Keratinocyte (primary cell): Measurements from ENCODE around the gene F10. TPM values are rescaled to one million over a fixed set of nuclear protein-coding genes. Genes with fewer than 3 reads are reported as not detected.

ENCODE experiments used
- DNase-seq: peaks from one replicate; pipeline ENCODE4 v3.0.0-alpha.2; 2011; ENCODE audit warnings: low read depth, missing footprints, low spot score
- FAIRE-seq: peaks from 2 replicates; lab custom pipeline; 2011; peaks lifted over from hg19 to GRCh38; lab: Jason Lieb, UNC
- H2AFZ ChIP-seq: 2 replicates; pipeline ENCODE4 v1.6.0; 2012; ENCODE audit warnings: low read length, control low read depth, inconsistent platforms; ENCODE audit not compliant: control insufficient read depth
- H3K27ac ChIP-seq: 2 replicates; pipeline ENCODE4 v1.5.1; 2011; ENCODE audit warnings: low read length; ENCODE audit not compliant: control insufficient read depth, insufficient read depth
- H3K27me3 ChIP-seq: 3 replicates; pipeline ENCODE4 v1.6.0; 2011; ENCODE audit warnings: low read length; ENCODE audit not compliant: control insufficient read depth, insufficient read depth; ENCODE audit errors: extremely low read depth
- H3K36me3 ChIP-seq, 2 experiments: 2 replicates in 1 of 2; 3 replicates in 1 of 2; pipeline ENCODE4 v1.5.1; 2011; ENCODE audit warnings: low read length in 2 of 2, mild to moderate bottlenecking in 1 of 2; ENCODE audit not compliant: control insufficient read depth in 2 of 2, insufficient read depth in 2 of 2; ENCODE audit errors: extremely low read depth in 1 of 2
- H3K4me1 ChIP-seq: 3 replicates; pipeline ENCODE4 v1.5.1; 2011; ENCODE audit warnings: low read length; ENCODE audit not compliant: control insufficient read depth, insufficient read depth; ENCODE audit errors: extremely low read depth
- H3K4me2 ChIP-seq: 3 replicates; pipeline ENCODE4 v1.6.0; 2011; ENCODE audit warnings: low read depth, low read length; ENCODE audit not compliant: control insufficient read depth, insufficient read depth; ENCODE audit errors: extremely low read depth
- H3K4me3 ChIP-seq, 3 experiments: fragments of 200-600 bp in 1 of 3; sonication (generic) in 1 of 3; 2 replicates in 2 of 3; 3 replicates in 1 of 3; pipeline ENCODE4 v1.5.1; 2011 to 2016; ENCODE audit warnings: low read length in 3 of 3, mild to moderate bottlenecking in 3 of 3, control low read depth in 2 of 3, inconsistent platforms in 1 of 3, low read depth in 1 of 3, mixed read lengths in 1 of 3, mixed run types in 1 of 3, moderate library complexity in 1 of 3; ENCODE audit not compliant: control insufficient read depth in 2 of 3, insufficient read depth in 2 of 3; ENCODE audit errors: extremely low read depth in 1 of 3
- H3K79me2 ChIP-seq: 2 replicates; pipeline ENCODE4 v1.6.0; 2012; ENCODE audit warnings: low read length; ENCODE audit not compliant: control insufficient read depth, insufficient read depth
- H3K9ac ChIP-seq: 3 replicates; pipeline ENCODE4 v1.6.0; 2011; ENCODE audit warnings: low read length; ENCODE audit not compliant: control insufficient read depth, insufficient read depth; ENCODE audit errors: extremely low read depth
- H3K9me1 ChIP-seq: 3 replicates; pipeline ENCODE4 v1.6.0; 2011; ENCODE audit warnings: low read length; ENCODE audit not compliant: control insufficient read depth, insufficient read depth; ENCODE audit errors: extremely low read depth
- H3K9me3 ChIP-seq: 2 replicates; pipeline ENCODE4 v1.5.1; 2012; ENCODE audit warnings: low read depth, low read length; ENCODE audit not compliant: control insufficient read depth
- H4K20me1 ChIP-seq: 3 replicates; pipeline ENCODE4 v1.6.0; 2011; ENCODE audit warnings: low read length; ENCODE audit not compliant: control insufficient read depth, insufficient read depth; ENCODE audit errors: extremely low read depth
- CTCF ChIP-seq, 3 experiments: IDR thresholded peaks in 1 of 3; conservative IDR thresholded peaks in 1 of 3; optimal IDR thresholded peaks in 1 of 3; 2 replicates in 2 of 3; 3 replicates in 1 of 3; pipeline versions ENCODE3 to v1.5.1; 2011; ENCODE audit warnings: low read length in 3 of 3, mild to moderate bottlenecking in 3 of 3, moderate library complexity in 2 of 3, control low read depth in 1 of 3, inconsistent platforms in 1 of 3; ENCODE audit not compliant: insufficient read depth in 2 of 3; ENCODE audit errors: extremely low read depth in 1 of 3
- EZH2 ChIP-seq: IDR thresholded peaks from one replicate; pipeline ENCODE4 v1.6.1; 2012; ENCODE audit warnings: inconsistent platforms, mild to moderate bottlenecking, low read length, moderate library complexity
- dilution Hi-C: fragments of 300-500 bp; cut with MboI; formaldehyde crosslinking; loops from one replicate; pipeline ENCODE4 v1.7.0; 2020; ENCODE audit warnings: low sequenced_read_pairs; ENCODE audit not compliant: extremely low pct_ligation_motif_present
- polyA plus RNA-seq, 5 experiments: library from polyadenylated mRNA; depleted of rRNA in 3 of 5; stranded (reverse) in 3 of 5; stranded (forward) in 1 of 5; unstranded in 1 of 5; fragments of >200 nt; gene quantifications; 1 replicate in 1 of 5; 2 replicates in 3 of 5; 3 replicates in 1 of 5; pipeline versions ENCODE4 v1.2.1 to v1.2.3, GENCODE V29; 2011 to 2012; ENCODE audit warnings: missing spikeins in 2 of 5, low read depth in 1 of 5, low replicate concordance in 1 of 5

The F10 gene
- polyA plus RNA-seq, 1 donor (not counting 4 experiments of a cell fraction or from before 2014, with no cell fraction given) = not detected

- Histone ChIP-seq H3K9me3 (no peaks in the 10 kb centered on the region), H3K27me3 (peaks cover 2% of the 10 kb centered on the region), H3K36me3 (no peaks in the 10 kb centered on the region), H3K27ac (no peak overlapping the region), H3K4me3 (no peak overlapping the region), H3K9me1 (no peaks in the 10 kb centered on the region), H3K79me2 (no peaks in the 10 kb centered on the region), H4K20me1 (no peaks in the 10 kb centered on the region), H3K4me2 (no peak overlapping the region), H3K4me1 (no peaks in the 10 kb centered on the region), H3K9ac (no peak overlapping the region), H2AFZ (no peak overlapping the region)
- FAIRE-seq (no peak), DNase-seq (no peak)
- no peak for TF ChIP-seq CTCF (optimal IDR thresholded peaks at IDR 0.05 in 1 of 3, IDR thresholded peaks at IDR 0.05 in 1 of 3, conservative IDR thresholded peaks at IDR 0.05 in 1 of 3; ENCODE audit: extremely low read depth in 1 of 3, insufficient read depth in 2 of 3, low read length in 3 of 3)
- TF ChIP-seq EZH2 = no peak
- dilution Hi-C loops = no loop called here
These were observed 915 bp downstream of the F10 start for GRCh38 chr13:113123226-113124201.

- Histone ChIP-seq H2AFZ (no peak overlapping the region), H3K27ac (no peak overlapping the region), H3K27me3 (peaks cover 2% of the 10 kb centered on the region), H3K4me3 (no peak overlapping the region), H4K20me1 (no peaks in the 10 kb centered on the region), H3K79me2 (no peaks in the 10 kb centered on the region), H3K9ac (no peak overlapping the region), H3K9me3 (no peaks in the 10 kb centered on the region), H3K9me1 (no peaks in the 10 kb centered on the region), H3K4me1 (no peaks in the 10 kb centered on the region), H3K36me3 (no peaks in the 10 kb centered on the region), H3K4me2 (no peak overlapping the region)
- DNase-seq (no peak), FAIRE-seq (no peak)
- no peak for TF ChIP-seq EZH2
- TF ChIP-seq CTCF (optimal IDR thresholded peaks at IDR 0.05 in 1 of 3, IDR thresholded peaks at IDR 0.05 in 1 of 3, conservative IDR thresholded peaks at IDR 0.05 in 1 of 3; ENCODE audit: extremely low read depth in 1 of 3, insufficient read depth in 2 of 3, low read length in 3 of 3) = no peak
- dilution Hi-C loops = no loop called here
These were observed 1.8 kb downstream of the F10 start for GRCh38 chr13:113124211-113124970.
